Measurements from ENCODE around the gene CFAP410.

CFAP410 gene

DNA sequence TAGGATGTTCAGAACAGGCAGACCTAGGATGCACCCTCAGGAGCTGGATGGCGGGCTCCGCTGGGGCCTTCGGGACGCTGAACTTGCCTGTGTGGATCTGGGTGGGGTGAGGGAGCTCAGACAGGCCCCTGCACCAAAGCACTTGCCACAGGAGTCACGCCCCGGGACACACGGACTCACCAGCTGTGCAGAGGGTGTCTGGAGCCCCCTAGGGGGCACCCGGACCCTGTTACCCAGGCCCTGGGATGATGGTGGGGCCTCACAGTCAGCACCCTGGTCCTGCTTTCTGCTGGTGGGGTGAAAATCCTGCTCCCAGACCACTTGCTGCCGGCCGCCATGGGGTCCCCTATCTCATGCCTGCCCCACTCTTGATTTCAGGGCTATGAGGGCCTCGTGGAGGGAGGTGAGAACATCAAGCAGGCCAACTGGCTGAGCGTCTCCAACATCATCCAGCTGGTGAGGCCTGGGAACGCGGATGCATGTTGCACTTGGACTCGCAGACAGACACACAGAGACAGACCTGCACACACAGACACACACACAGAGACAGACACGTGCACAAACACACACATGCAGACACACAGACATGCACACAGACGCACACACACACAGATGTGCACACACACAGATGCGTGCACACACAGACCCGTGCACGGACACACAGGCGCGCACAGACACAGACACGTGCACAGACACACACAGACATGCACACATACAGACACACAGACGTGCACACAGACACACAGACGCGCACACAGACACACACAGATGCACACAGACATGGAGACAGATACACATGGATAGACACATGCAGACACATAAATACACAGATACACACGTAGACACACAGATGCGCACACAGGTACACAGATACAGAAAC lies 28.3 kb downstream of the CFAP410 start:
- Histone ChIP-seq H4K20me1 (ENCODE audit: control insufficient read depth, insufficient read depth, low read depth, low read length) (0 out of 2 replicates have a peak, but pooled peaks cover 6% of the 10 kb centered on the region), H3F3A (ENCODE audit: control insufficient read depth, insufficient read depth) (no peaks in the 10 kb centered on the region), H3K79me2 (ENCODE audit: control insufficient read depth, low read length) (peaks cover 16% of the 10 kb centered on the region), H3K9me3 (ENCODE audit: control insufficient read depth, insufficient read depth, low read length) (no peaks in the 10 kb centered on the region), H3K27me3 (ENCODE audit: control insufficient read depth, low read length) (no peaks in the 10 kb centered on the region), H3K4me2 (ENCODE audit: low read length) (no peak overlapping the region), H3K36me3 (ENCODE audit: control insufficient read depth, low read length) (peaks cover 91% of the 10 kb centered on the region), H3K27ac (ENCODE audit: low read depth, low read length) (no peak overlapping the region), H3K4me1 (ENCODE audit: control insufficient read depth, low read length) (no peaks in the 10 kb centered on the region), H3K4me3 (ENCODE audit: low read length) (no peak overlapping the region), H3K9me2 (replicated peaks; ENCODE audit: control insufficient read depth, low read length) (no peaks in the 10 kb centered on the region)
- TF ChIP-seq, protein P1, sequence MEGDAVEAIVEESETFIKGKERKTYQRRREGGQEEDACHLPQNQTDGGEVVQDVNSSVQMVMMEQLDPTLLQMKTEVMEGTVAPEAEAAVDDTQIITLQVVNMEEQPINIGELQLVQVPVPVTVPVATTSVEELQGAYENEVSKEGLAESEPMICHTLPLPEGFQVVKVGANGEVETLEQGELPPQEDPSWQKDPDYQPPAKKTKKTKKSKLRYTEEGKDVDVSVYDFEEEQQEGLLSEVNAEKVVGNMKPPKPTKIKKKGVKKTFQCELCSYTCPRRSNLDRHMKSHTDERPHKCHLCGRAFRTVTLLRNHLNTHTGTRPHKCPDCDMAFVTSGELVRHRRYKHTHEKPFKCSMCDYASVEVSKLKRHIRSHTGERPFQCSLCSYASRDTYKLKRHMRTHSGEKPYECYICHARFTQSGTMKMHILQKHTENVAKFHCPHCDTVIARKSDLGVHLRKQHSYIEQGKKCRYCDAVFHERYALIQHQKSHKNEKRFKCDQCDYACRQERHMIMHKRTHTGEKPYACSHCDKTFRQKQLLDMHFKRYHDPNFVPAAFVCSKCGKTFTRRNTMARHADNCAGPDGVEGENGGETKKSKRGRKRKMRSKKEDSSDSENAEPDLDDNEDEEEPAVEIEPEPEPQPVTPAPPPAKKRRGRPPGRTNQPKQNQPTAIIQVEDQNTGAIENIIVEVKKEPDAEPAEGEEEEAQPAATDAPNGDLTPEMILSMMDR (IDR thresholded peaks at IDR 0.05; ENCODE audit: low read depth, low read length, poor library complexity, severe bottlenecking), result peak; percentile 44
- TF ChIP-seq EZH2phosphoT487 (IDR thresholded peaks at IDR 0.05; ENCODE audit: borderline replicate concordance, low read length), result no peak

- peaks cover 91% of the 10 kb centered on the region for H3K36me3 ChIP-seq (ENCODE audit: control insufficient read depth, low read length)
- TF ChIP-seq EZH2phosphoT487 (IDR thresholded peaks at IDR 0.05; ENCODE audit: borderline replicate concordance, low read length), result no peak
- TF ChIP-seq, protein P1 (IDR thresholded peaks at IDR 0.05; ENCODE audit: low read depth, low read length, poor library complexity, severe bottlenecking), result no peak
- no peaks in the 10 kb centered on the region for H3K27me3 ChIP-seq (ENCODE audit: control insufficient read depth, low read length)
- H3F3A ChIP-seq (ENCODE audit: control insufficient read depth, insufficient read depth), result no peaks in the 10 kb centered on the region; the same call in 1 of the 2 replicates
- no peaks in the 10 kb centered on the region for H3K9me3 ChIP-seq (ENCODE audit: control insufficient read depth, insufficient read depth, low read length)
- no peaks in the 10 kb centered on the region for H3K9me2 ChIP-seq (replicated peaks; ENCODE audit: control insufficient read depth, low read length)
- H4K20me1 ChIP-seq (ENCODE audit: control insufficient read depth, insufficient read depth, low read depth, low read length), result peaks cover 19% of the 10 kb centered on the region; the same call in 1 of the 2 replicates
- no peak overlapping the region for H3K4me3 ChIP-seq (ENCODE audit: low read length)
- H3K4me1 ChIP-seq (ENCODE audit: control insufficient read depth, low read length), result peaks cover 28% of the 10 kb centered on the region
- H3K79me2 ChIP-seq (ENCODE audit: control insufficient read depth, low read length), result peaks cover 54% of the 10 kb centered on the region
- no peak overlapping the region for H3K4me2 ChIP-seq (ENCODE audit: low read length)
- no peak overlapping the region for H3K27ac ChIP-seq (ENCODE audit: low read depth, low read length)
Observed at GRCh38 chr21:44306936-44307704, 32.1 kb downstream of the CFAP410 start.

DNA sequence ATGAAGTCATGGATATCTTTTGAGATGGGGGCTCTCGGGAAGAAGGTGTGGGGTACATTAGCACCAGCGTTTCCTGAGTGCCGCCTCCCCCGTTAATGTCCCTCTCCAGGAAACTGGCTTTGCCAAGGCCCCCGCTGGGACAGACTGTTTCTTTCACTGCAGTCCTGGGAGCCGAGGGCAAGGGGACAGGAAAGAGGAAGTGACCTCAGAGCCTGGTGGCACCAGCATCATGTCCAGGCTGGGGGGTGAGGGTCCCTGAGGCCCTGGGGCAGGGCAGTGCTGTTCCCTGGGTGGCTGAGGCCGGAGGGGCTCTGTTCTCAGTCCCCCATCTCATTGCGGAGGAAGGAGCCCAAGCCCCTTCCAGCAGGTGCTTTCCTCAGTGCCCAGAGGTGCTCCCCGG lies 33.5 kb downstream of the CFAP410 start:
- Histone ChIP-seq H3F3A (ENCODE audit: control insufficient read depth, insufficient read depth) (no peaks in the 10 kb centered on the region; the same call in 1 of the 2 replicates), H3K4me2 (ENCODE audit: low read length) (no peak overlapping the region), H3K79me2 (ENCODE audit: control insufficient read depth, low read length) (peaks cover 68% of the 10 kb centered on the region), H3K27ac (ENCODE audit: low read depth, low read length) (no peak overlapping the region), H3K9me3 (ENCODE audit: control insufficient read depth, insufficient read depth, low read length) (no peaks in the 10 kb centered on the region), H3K9me2 (replicated peaks; ENCODE audit: control insufficient read depth, low read length) (no peaks in the 10 kb centered on the region), H4K20me1 (ENCODE audit: control insufficient read depth, insufficient read depth, low read depth, low read length) (peaks cover 29% of the 10 kb centered on the region; the same call in 1 of the 2 replicates), H3K4me1 (ENCODE audit: control insufficient read depth, low read length) (peaks cover 41% of the 10 kb centered on the region), H3K4me3 (ENCODE audit: low read length) (no peak overlapping the region), H3K27me3 (ENCODE audit: control insufficient read depth, low read length) (no peaks in the 10 kb centered on the region), H3K36me3 (ENCODE audit: control insufficient read depth, low read length) (peaks cover 89% of the 10 kb centered on the region)
- TF ChIP-seq, protein P1 (IDR thresholded peaks at IDR 0.05; ENCODE audit: low read depth, low read length, poor library complexity, severe bottlenecking), result no peak
- no peak for TF ChIP-seq EZH2phosphoT487 (IDR thresholded peaks at IDR 0.05; ENCODE audit: borderline replicate concordance, low read length)
